HG03097 (cell line): ENCODE measurements around the gene STOM.

Source experiments
- ATAC-seq: cut with Tn5 transposase; IDR thresholded peaks from one replicate; pipeline ENCODE4 v1.9.1; 2021; ENCODE audit not compliant: unreplicated experiment, low FRiP score

STOM gene

GRCh38 chr9:121323449-121324151 lies 46.5 kb downstream of the STOM start:
- no peak for ATAC-seq

GRCh38 chr9:121322737-121323448 lies 47.2 kb downstream of the STOM start:
- ATAC-seq: no peak

GRCh38 chr9:121322037-121322736 lies 47.9 kb downstream of the STOM start:
- ATAC-seq: no peak

GRCh38 chr9:121321016-121321503 lies 49.0 kb downstream of the STOM start:
- no peak for ATAC-seq

- no peak for ATAC-seq
These were observed 50.7 kb downstream of the STOM start for GRCh38 chr9:121319383-121319780.

- no peak for ATAC-seq
These were observed 51.2 kb downstream of the STOM start for GRCh38 chr9:121318631-121319382.

- no peak for ATAC-seq
These were observed 52.1 kb downstream of the STOM start for GRCh38 chr9:121317737-121318630.

- no peak for ATAC-seq
These were observed 53.1 kb downstream of the STOM start for GRCh38 chr9:121316852-121317373.

- no peak for ATAC-seq
These were observed 53.7 kb downstream of the STOM start for GRCh38 chr9:121316378-121316777.

- ATAC-seq: no peak
These were observed 56.4 kb downstream of the STOM start for GRCh38 chr9:121313458-121314152.

GRCh38 chr9:121312169-121312568 lies 57.9 kb downstream of the STOM start:
- no peak for ATAC-seq

GRCh38 chr9:121310571-121310970 lies 59.5 kb downstream of the STOM start:
- ATAC-seq: no peak

- no peak for ATAC-seq
These were observed 60.1 kb downstream of the STOM start for GRCh38 chr9:121309833-121310425.

GRCh38 chr9:121309171-121309570 lies 60.9 kb downstream of the STOM start:
- no peak for ATAC-seq

GRCh38 chr9:121308765-121309164 lies 61.3 kb downstream of the STOM start:
- no peak for ATAC-seq

GRCh38 chr9:121307976-121308375 lies 62.1 kb downstream of the STOM start:
- ATAC-seq: no peak

GRCh38 chr9:121305269-121305994 lies 64.6 kb downstream of the STOM start:
- no peak for ATAC-seq

GRCh38 chr9:121304707-121305106 lies 65.3 kb downstream of the STOM start:
- ATAC-seq: no peak
